Measurements from ENCODE around the gene ZNF330.

DNA sequence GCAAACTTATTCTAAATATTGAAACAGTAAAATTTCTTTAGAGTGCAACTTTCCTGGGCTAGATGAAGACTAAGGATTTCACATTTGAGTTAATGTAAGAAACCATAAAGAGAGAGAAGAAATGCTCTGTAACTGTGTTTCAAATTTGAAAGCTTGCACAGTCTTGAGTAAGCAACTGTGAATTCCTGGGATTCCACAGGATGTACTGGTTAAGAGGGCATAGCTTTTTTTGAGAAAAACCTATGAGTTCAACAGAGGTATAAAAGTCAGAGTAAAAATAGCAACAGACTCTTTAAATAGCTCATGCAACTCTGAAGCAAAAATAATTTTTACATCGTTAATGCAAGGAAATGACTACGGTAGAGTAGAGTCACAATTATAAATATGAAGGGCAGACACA, 25.5 kb downstream of the ZNF330 start:
- TF ChIP-seq CTCF (IDR thresholded peaks at IDR 0.05) (no peak), POLR2A (IDR thresholded peaks at IDR 0.05) (no peak)
